Upper lobe of left lung (tissue), 4 donors: ENCODE data around the gene TWF1.

Source experiments
- EP300 ChIP-seq, 4 donors: sonication (generic); formaldehyde crosslinking; IDR thresholded peaks; one replicate each; pipeline ENCODE4 v1.5.1; 2017; ENCODE audit warnings: antibody characterized with exemption in 4 of 4, control low read depth in 2 of 4
- POLR2A ChIP-seq, 4 donors: fragments of 450-650 bp; IDR thresholded peaks; one replicate each; pipeline ENCODE4 v1.5.1; 2016 to 2017; ENCODE audit warnings: antibody characterized with exemption in 4 of 4, mild to moderate bottlenecking in 2 of 4
- POLR2AphosphoS5 ChIP-seq, 2 donors: sonication (generic); formaldehyde crosslinking; IDR thresholded peaks; one replicate each; pipeline ENCODE4 v1.5.1; 2017; ENCODE audit warnings: antibody characterized with exemption in 2 of 2
- TF ChIP-seq, protein P1 (sequence below), 6 experiments: fragments of 450-650 bp in 4 of 6; fragments of 200-600 bp in 2 of 6; sonication (generic) in 2 of 6; IDR thresholded peaks; one replicate each; pipeline ENCODE4 v1.5.1; 2016 to 2019; ENCODE audit warnings: antibody characterized with exemption in 6 of 6

DNA sequence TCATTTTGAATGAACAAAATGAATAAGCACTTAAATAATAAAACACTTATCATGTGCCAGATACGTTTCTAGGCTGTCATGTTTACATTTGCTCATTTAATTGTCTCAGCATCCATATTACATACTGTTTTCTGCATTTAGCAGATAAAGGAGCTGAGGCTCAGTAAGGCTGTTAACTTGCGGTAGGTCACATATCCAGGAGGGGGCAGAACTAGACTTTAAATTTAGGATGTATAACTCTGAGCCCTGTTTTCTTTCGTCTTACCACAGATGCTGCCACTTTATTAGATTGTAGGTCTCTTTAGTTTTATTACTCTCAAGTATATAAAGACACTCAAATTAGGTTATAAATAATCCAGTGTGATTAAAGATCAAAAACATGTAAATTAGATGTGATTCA, 29.6 kb downstream of the TWF1 start:
- TF ChIP-seq, protein P1, sequence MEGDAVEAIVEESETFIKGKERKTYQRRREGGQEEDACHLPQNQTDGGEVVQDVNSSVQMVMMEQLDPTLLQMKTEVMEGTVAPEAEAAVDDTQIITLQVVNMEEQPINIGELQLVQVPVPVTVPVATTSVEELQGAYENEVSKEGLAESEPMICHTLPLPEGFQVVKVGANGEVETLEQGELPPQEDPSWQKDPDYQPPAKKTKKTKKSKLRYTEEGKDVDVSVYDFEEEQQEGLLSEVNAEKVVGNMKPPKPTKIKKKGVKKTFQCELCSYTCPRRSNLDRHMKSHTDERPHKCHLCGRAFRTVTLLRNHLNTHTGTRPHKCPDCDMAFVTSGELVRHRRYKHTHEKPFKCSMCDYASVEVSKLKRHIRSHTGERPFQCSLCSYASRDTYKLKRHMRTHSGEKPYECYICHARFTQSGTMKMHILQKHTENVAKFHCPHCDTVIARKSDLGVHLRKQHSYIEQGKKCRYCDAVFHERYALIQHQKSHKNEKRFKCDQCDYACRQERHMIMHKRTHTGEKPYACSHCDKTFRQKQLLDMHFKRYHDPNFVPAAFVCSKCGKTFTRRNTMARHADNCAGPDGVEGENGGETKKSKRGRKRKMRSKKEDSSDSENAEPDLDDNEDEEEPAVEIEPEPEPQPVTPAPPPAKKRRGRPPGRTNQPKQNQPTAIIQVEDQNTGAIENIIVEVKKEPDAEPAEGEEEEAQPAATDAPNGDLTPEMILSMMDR (IDR thresholded peaks at IDR 0.05), result peak in 2 of 6 experiments; percentile 19 to 36
- no peak for TF ChIP-seq POLR2AphosphoS5 (IDR thresholded peaks at IDR 0.05)
- TF ChIP-seq POLR2A (IDR thresholded peaks at IDR 0.05), result no peak
- TF ChIP-seq EP300 (IDR thresholded peaks at IDR 0.05), result no peak
